Mesenchymal stem cell (in vitro differentiated cells and primary cell): Measurements from ENCODE around the gene BTBD16.

Source experiments
- DNase-seq: peaks from one replicate; pipeline ENCODE4 v3.0.0-alpha.2; 2013
- H2AFZ ChIP-seq: one replicate; pipeline ENCODE4 v1.6.1; 2013; ENCODE audit warnings: low read depth, mild to moderate bottlenecking, control low read depth, inconsistent platforms, low read length, moderate library complexity
- H2AK5ac ChIP-seq: 2 replicates; pipeline ENCODE4 v1.6.1; 2013; ENCODE audit warnings: low read length, moderate library complexity, mild to moderate bottlenecking, inconsistent platforms; ENCODE audit not compliant: severe bottlenecking
- H2BK120ac ChIP-seq: one replicate; pipeline ENCODE4 v1.6.1; 2013; ENCODE audit warnings: low read depth, mild to moderate bottlenecking, inconsistent platforms, low read length, moderate library complexity
- H2BK12ac ChIP-seq, 2 experiments: one replicate each; pipeline ENCODE4 v1.6.1; 2013; ENCODE audit warnings: inconsistent platforms in 2 of 2, low read length in 2 of 2, mild to moderate bottlenecking in 2 of 2, moderate library complexity in 2 of 2, control low read depth in 1 of 2
- H2BK15ac ChIP-seq: one replicate; pipeline ENCODE4 v1.6.1; 2013; ENCODE audit warnings: mild to moderate bottlenecking, low read depth, inconsistent platforms; ENCODE audit not compliant: poor library complexity, severe bottlenecking
- H2BK5ac ChIP-seq: 2 replicates; pipeline ENCODE4 v1.6.1; 2013; ENCODE audit warnings: low read depth, mild to moderate bottlenecking, low read length, control low read depth, inconsistent platforms; ENCODE audit not compliant: poor library complexity, severe bottlenecking
- H3K14ac ChIP-seq, 2 experiments: one replicate each; pipeline ENCODE4 v1.6.1; 2013; ENCODE audit warnings: inconsistent platforms in 2 of 2, low read length in 2 of 2, control low read depth in 1 of 2, mild to moderate bottlenecking in 1 of 2, moderate library complexity in 1 of 2
- H3K18ac ChIP-seq, 2 experiments: one replicate each; pipeline ENCODE4 v1.6.1; 2013; ENCODE audit warnings: inconsistent platforms in 2 of 2, low read length in 2 of 2, control low read depth in 1 of 2, low read depth in 1 of 2, mild to moderate bottlenecking in 1 of 2
- H3K23ac ChIP-seq, 2 experiments: one replicate each; pipeline ENCODE4 v1.6.1; 2013; ENCODE audit warnings: inconsistent platforms in 2 of 2, low read length in 2 of 2, mild to moderate bottlenecking in 2 of 2, moderate library complexity in 2 of 2, control low read depth in 1 of 2
- H3K27ac ChIP-seq: 2 replicates; pipeline ENCODE4 v1.5.1; 2013; ENCODE audit warnings: mild to moderate bottlenecking, moderate library complexity, low read length, control low read depth, inconsistent platforms; ENCODE audit not compliant: poor library complexity, severe bottlenecking
- H3K27me3 ChIP-seq, 2 experiments: 2 replicates each; pipeline versions ENCODE4 v1.6.1 to v1.7.0; 2013; ENCODE audit warnings: low read length in 2 of 2, mild to moderate bottlenecking in 2 of 2, moderate library complexity in 2 of 2, control low read depth in 1 of 2, inconsistent platforms in 1 of 2; ENCODE audit not compliant: control insufficient read depth in 1 of 2, insufficient read depth in 1 of 2
- H3K36me3 ChIP-seq, 2 experiments: 2 replicates each; pipeline versions ENCODE4 v1.6.1 to v1.7.0; 2013; ENCODE audit warnings: low read length in 2 of 2, control low read depth in 1 of 2, inconsistent platforms in 1 of 2, low read depth in 1 of 2, mild to moderate bottlenecking in 1 of 2; ENCODE audit not compliant: insufficient read depth in 2 of 2, control insufficient read depth in 1 of 2
- H3K4ac ChIP-seq, 2 experiments: one replicate each; pipeline ENCODE4 v1.6.1; 2013; ENCODE audit warnings: inconsistent platforms in 2 of 2, low read length in 2 of 2, mild to moderate bottlenecking in 2 of 2, moderate library complexity in 2 of 2, control low read depth in 1 of 2, low read depth in 1 of 2
- H3K4me1 ChIP-seq: 2 replicates; pipeline ENCODE4 v1.6.1; 2013; ENCODE audit warnings: low read depth, low read length, control low read depth; ENCODE audit not compliant: control insufficient read depth, insufficient read depth
- H3K4me2 ChIP-seq: 2 replicates; pipeline ENCODE4 v1.6.1; 2013; ENCODE audit warnings: low read length, mild to moderate bottlenecking, inconsistent platforms; ENCODE audit not compliant: poor library complexity, severe bottlenecking
- H3K4me3 ChIP-seq, 2 experiments: 2 replicates each; pipeline versions ENCODE4 v1.5.1 to v1.7.0; 2013; ENCODE audit warnings: low read length in 2 of 2, mild to moderate bottlenecking in 2 of 2, control low read depth in 1 of 2, low read depth in 1 of 2; ENCODE audit not compliant: insufficient read depth in 1 of 2
- H3K79me1 ChIP-seq: replicated peaks from 2 replicates; pipeline ENCODE4 v1.6.1; 2013; ENCODE audit warnings: mild to moderate bottlenecking, control low read depth, low read length, inconsistent platforms; ENCODE audit not compliant: poor library complexity, severe bottlenecking
- H3K9ac ChIP-seq: 2 replicates; pipeline ENCODE4 v1.7.0; 2013; ENCODE audit warnings: mild to moderate bottlenecking, low read length, moderate library complexity
- H3K9me3 ChIP-seq: 2 replicates; pipeline ENCODE4 v1.7.0; 2013; ENCODE audit warnings: mild to moderate bottlenecking, low read length; ENCODE audit not compliant: control insufficient read depth
- H4K8ac ChIP-seq: one replicate; pipeline ENCODE4 v1.6.1; 2013; ENCODE audit warnings: inconsistent platforms, mild to moderate bottlenecking, low read length, moderate library complexity
- H4K91ac ChIP-seq: one replicate; pipeline ENCODE4 v1.6.1; 2013; ENCODE audit warnings: mild to moderate bottlenecking, low read length, inconsistent platforms
- WGBS: methylation state at CpG from one replicate; pipeline ENCODE4 v1.1.7; 2013; ENCODE audit warnings: mixed read lengths; 5-methylcytosine and 5-hydroxymethylcytosine counted together

Gene BTBD16

DNA sequence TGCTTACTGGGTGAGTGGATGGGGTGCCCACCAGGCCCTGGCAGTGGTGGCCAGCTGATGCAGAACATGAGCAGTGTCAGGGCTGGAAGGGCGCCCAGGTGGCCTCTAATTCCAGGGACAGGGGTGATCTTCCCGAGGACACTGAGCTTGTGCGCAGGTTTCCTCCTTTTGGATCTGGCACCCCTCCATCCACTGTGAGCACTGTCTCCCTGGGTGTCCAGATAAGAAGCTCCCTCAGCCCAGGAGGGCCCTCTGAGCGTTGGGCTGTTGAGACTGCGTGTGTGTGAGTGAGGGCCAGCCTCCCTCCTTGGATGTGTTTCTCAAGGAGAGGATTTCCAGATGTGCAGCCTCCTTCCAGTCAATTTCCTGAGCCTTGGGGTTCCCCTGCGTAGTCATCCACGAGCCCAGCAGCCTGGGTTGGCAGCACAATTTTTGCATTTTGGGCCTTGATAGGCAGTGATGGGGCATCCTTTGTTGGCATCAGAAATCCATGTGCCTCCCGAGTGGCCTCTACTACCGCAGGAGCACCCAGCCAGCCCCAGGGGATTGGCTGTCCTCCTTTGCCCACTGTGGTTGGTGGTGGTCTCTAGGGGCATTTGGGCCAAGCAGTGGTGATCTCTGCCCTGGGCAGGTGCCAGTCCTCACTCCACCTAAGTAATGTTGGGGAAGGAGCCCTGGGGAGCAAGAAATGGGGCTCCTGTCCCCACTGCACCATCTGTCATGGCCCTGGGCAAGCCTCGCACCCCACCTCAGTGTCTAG, 20.9 kb upstream of the BTBD16 start:
- Histone ChIP-seq H3K36me3 (peaks cover 26 to 50% of the 10 kb centered on the region in 2 experiments), H2BK15ac (no peak overlapping the region), H3K4me1 (peaks cover 8% of the 10 kb centered on the region), H3K9me3 (no peaks in the 10 kb centered on the region), H3K9ac (no peak overlapping the region), H3K4me2 (no peak overlapping the region), H3K14ac (no peak overlapping the region), H2AK5ac (no peak overlapping the region), H3K79me1 (peaks cover 2% of the 10 kb centered on the region), H4K91ac (no peak overlapping the region), H2BK12ac (no peak overlapping the region), H3K4me3 (no peak overlapping the region), H3K18ac (no peak overlapping the region), H2BK120ac (no peak overlapping the region), H4K8ac (no peak overlapping the region), H3K23ac (no peak overlapping the region), H3K4ac (no peak overlapping the region), H3K27me3 (no peaks in the 10 kb centered on the region), H2BK5ac (no peak overlapping the region), H3K27ac (no peak overlapping the region), H2AFZ (no peak overlapping the region)
- DNase-seq, result no peak
- over 99% methylated on average over 10 of the region's 10 CpGs for WGBS

DNA sequence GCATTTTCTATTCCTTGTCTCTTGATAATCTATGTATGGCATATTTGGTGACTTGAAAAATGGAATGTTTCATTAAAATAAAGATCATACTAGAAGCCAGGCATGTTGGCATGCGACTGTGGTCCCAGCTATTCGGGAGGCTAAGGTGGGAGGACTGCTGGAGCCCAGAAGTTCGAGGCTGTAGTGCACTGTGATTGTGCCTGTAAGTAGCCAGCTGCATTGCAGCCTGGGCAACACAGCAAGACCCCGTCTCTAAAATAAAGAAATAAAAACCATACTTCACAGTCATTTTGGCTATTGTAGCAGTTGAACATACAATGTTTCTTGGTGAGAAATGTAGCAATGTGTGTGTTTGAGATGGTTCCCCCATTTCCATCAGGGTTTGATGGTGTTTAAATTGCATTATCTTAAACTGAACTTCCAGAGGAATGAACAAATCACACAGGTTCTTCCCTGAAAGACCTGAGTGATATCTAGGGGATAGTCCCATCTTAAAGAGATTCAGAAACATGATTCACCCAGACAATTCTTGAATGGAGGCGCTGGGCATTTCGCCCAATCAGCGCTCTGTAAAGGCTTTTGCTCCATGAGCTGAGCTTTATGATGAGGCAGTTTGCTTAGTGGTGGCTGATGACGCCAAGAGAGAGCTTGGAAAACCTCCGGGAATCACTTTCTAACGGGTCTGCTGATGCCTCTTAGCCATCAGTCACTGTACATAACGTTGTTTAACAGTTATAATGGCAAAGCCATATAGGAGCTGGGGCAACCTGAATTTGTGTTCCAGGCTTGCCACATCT, 19.4 kb upstream of the BTBD16 start:
- DNase-seq, result no peak
- H3K9ac ChIP-seq, result no peak overlapping the region
- no peak overlapping the region for H3K4ac ChIP-seq
- no peak overlapping the region for H2AFZ ChIP-seq
- no peak overlapping the region for H2AK5ac ChIP-seq
- no peak overlapping the region for H3K4me2 ChIP-seq
- no peaks in the 10 kb centered on the region for H3K27me3 ChIP-seq
- H3K14ac ChIP-seq, result no peak overlapping the region
- no peaks in the 10 kb centered on the region for H3K9me3 ChIP-seq
- H3K4me1 ChIP-seq, result peaks cover 7% of the 10 kb centered on the region
- H3K4me3 ChIP-seq, result no peak overlapping the region
- peaks cover 2% of the 10 kb centered on the region for H3K79me1 ChIP-seq
- no peak overlapping the region for H4K8ac ChIP-seq
- no peak overlapping the region for H4K91ac ChIP-seq
- over 99% methylated on average over 11 of the region's 11 CpGs for WGBS
- no peak overlapping the region for H3K23ac ChIP-seq
- H2BK120ac ChIP-seq, result no peak overlapping the region
- no peak overlapping the region for H2BK12ac ChIP-seq
- no peak overlapping the region for H2BK15ac ChIP-seq
- H3K27ac ChIP-seq, result no peak overlapping the region
- H3K18ac ChIP-seq, result no peak overlapping the region
- H3K36me3 ChIP-seq, result peaks cover 24 to 46% of the 10 kb centered on the region in 2 experiments
- H2BK5ac ChIP-seq, result no peak overlapping the region

DNA sequence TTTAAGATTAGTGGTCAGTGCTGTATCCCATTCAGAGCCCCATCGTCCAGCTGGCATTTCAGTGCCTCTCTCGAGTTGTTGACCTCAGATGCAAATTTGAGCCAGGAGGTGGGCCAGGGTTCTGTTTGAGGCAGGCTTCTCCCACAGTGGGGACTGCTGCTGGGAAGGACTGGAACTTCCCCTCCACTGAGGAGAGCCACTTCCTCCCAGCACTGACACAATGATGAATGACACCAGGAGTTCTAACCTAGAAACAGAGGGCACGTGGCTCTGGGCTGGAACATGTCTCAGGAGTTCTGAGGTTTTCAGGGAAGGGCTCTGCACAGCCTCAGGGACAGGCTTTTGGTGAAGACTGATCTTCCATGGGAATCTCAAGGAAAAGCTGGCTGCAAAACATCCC, 18.3 kb upstream of the BTBD16 start:
- Histone ChIP-seq H4K91ac (no peak overlapping the region), H2AFZ (no peak overlapping the region), H3K27me3 (no peaks in the 10 kb centered on the region), H4K8ac (no peak overlapping the region), H3K4me3 (no peak overlapping the region), H2BK120ac (no peak overlapping the region), H3K9me3 (no peaks in the 10 kb centered on the region), H3K27ac (no peak overlapping the region), H3K36me3 (peaks cover 24 to 45% of the 10 kb centered on the region in 2 experiments), H2BK15ac (no peak overlapping the region), H3K4ac (no peak overlapping the region), H3K4me1 (peaks cover 3% of the 10 kb centered on the region), H3K9ac (no peak overlapping the region), H3K18ac (no peak overlapping the region), H3K23ac (no peak overlapping the region), H3K4me2 (no peak overlapping the region), H2BK5ac (no peak overlapping the region), H3K14ac (no peak overlapping the region), H3K79me1 (peaks cover 2% of the 10 kb centered on the region), H2AK5ac (no peak overlapping the region), H2BK12ac (no peak overlapping the region)
- WGBS, result 68% methylated on average over 3 of the region's 3 CpGs
- peak; percentile 36 for DNase-seq

DNA sequence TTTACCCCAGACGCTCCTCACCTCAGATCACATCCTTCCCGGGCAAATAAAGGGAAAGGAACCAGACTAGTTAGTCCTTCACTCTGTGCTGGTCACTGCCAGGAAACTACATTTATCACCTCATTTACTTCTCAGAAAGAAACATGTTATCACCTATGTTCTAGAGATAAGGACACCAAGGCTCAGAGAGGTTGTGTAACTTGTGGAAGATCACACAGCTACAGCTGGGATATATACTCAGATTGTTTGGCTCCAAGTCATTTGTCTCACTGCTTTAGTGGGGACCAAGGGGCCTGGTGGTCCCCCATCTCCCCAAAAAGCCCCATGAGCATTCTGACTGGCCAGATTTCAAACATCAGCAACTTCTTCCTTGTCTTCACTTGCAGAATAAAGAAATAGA, 17.5 kb upstream of the BTBD16 start:
- 92% methylated on average over 2 of the region's 2 CpGs for WGBS
- H2BK5ac ChIP-seq, result no peak overlapping the region
- DNase-seq, result no peak

More for the DNA sequence above, 17.5 kb upstream of the BTBD16 start:
- H3K4me3 ChIP-seq, result no peak overlapping the region
- no peaks in the 10 kb centered on the region for H3K9me3 ChIP-seq
- H3K18ac ChIP-seq, result no peak overlapping the region
- no peak overlapping the region for H2BK12ac ChIP-seq
- no peak overlapping the region for H3K4me2 ChIP-seq
- no peak overlapping the region for H4K91ac ChIP-seq
- H3K36me3 ChIP-seq, result peaks cover 24 to 48% of the 10 kb centered on the region in 2 experiments
- no peak overlapping the region for H2AK5ac ChIP-seq
- no peak overlapping the region for H2BK120ac ChIP-seq
- H2BK15ac ChIP-seq, result no peak overlapping the region
- no peak overlapping the region for H3K4ac ChIP-seq
- H3K23ac ChIP-seq, result no peak overlapping the region
- no peaks in the 10 kb centered on the region for H3K27me3 ChIP-seq
- H3K14ac ChIP-seq, result no peak overlapping the region
- no peak overlapping the region for H2AFZ ChIP-seq
- H3K9ac ChIP-seq, result no peak overlapping the region
- H3K4me1 ChIP-seq, result peaks cover 10% of the 10 kb centered on the region
- peaks cover 2% of the 10 kb centered on the region for H3K79me1 ChIP-seq
- no peak overlapping the region for H4K8ac ChIP-seq
- H3K27ac ChIP-seq, result no peak overlapping the region
